ENCODE measurements around the gene VPREB3.

VPREB3 gene, protein sequence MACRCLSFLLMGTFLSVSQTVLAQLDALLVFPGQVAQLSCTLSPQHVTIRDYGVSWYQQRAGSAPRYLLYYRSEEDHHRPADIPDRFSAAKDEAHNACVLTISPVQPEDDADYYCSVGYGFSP

DNA sequence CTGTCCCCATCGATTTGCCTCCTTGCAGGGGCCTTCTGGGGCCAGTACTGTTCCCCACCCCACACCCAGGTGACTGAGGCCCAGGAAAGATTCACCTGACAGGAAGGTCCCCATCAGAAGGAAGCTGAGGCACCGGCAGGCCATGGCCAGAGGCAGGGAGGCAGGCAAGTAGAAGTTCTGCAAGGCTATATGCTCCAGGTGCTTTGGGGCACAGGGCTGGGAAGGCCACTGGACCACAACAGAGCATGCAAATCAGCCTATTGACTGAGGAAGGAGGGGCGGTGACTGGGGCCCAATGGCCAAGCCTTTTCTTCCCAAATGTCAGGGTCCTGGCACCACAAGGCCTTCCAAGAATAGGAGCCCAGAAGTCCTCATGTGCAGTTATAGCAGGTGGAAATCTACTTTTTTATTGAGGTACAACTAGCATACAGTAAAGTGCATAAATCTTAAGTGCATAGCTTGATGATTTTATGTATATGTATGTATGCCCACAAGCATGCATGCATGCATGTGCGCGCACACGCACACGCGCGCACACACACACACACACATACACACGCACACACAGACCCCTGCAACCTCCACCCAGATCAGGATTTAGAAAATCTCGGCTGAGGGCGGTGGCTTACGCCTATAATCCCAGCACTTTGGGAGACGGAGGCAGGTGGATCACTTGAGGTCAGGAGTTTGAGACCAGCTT, at the start of gene VPREB3:
Gene VPREB3, minus strand, starts transcription at position 206 of the 700 bp plus-strand sequence. Its CDS starts 62 bp downstream, at position 144.
- H3K27me3 ChIP-seq (ENCODE audit: control insufficient read depth, insufficient read depth, low read length): no peaks in the 10 kb centered on the region
- H3K9ac ChIP-seq (ENCODE audit: low read length): no peak within 1 kb of the TSS
- H3K9me3 ChIP-seq (ENCODE audit: control insufficient read depth, low read length): no peaks in the 10 kb centered on the region
- H3K36me3 ChIP-seq (ENCODE audit: control insufficient read depth, insufficient read depth, low read length): no peaks in the 10 kb centered on the region
- peaks cover 18% of the 10 kb centered on the region for H3K4me1 ChIP-seq (ENCODE audit: control insufficient read depth, insufficient read depth, low read length)
- no peak within 1 kb of the TSS for H3K4me3 ChIP-seq (ENCODE audit: low read length)

DNA sequence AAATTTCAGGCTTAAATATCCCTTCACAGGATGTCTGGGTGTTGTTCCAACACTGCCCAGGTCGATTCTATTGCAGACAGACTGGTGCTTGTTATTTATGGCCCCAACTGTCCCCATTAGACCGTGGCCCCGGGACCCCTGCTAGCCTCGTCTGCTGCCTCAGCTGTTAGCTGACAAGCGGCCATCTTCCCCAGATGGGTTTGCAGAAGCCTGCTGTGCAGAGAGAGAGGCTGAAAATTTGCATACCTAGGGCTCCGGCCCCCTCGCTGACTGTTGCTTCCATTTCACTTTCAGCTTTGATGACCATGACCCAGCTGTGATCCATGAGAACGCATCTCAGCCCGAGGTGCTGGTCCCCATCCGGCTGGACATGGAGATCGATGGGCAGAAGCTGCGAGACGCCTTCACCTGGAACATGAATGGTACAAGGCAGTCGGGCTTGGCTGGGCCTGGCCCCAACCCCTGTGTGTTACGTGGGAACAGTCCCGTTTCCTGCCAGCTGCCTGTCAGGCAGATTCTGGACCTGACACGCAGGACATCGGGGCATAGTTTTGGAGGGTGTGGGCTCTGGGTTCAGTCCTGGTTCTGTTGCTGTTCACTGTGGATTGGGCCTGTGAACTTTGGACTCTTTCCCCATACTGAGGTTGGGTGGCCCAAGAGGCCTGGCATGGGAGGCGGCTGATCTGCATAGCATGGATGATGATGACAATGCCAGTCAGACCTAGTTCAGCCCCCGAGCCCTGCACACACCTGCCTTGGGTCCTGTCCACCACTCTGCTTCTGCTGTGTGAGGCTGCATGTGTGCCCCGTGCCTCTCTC, 49.0 kb upstream of the VPREB3 start:
- H3K27me3 ChIP-seq (ENCODE audit: control insufficient read depth, insufficient read depth, low read length): no peaks in the 10 kb centered on the region
- H3K36me3 ChIP-seq (ENCODE audit: control insufficient read depth, insufficient read depth, low read length): no peaks in the 10 kb centered on the region
- no peak overlapping the region for H3K9ac ChIP-seq (ENCODE audit: low read length)
- H3K4me1 ChIP-seq (ENCODE audit: control insufficient read depth, insufficient read depth, low read length): no peaks in the 10 kb centered on the region
- no peak overlapping the region for H3K4me3 ChIP-seq (ENCODE audit: low read length)
- H3K9me3 ChIP-seq (ENCODE audit: control insufficient read depth, low read length): no peaks in the 10 kb centered on the region

DNA sequence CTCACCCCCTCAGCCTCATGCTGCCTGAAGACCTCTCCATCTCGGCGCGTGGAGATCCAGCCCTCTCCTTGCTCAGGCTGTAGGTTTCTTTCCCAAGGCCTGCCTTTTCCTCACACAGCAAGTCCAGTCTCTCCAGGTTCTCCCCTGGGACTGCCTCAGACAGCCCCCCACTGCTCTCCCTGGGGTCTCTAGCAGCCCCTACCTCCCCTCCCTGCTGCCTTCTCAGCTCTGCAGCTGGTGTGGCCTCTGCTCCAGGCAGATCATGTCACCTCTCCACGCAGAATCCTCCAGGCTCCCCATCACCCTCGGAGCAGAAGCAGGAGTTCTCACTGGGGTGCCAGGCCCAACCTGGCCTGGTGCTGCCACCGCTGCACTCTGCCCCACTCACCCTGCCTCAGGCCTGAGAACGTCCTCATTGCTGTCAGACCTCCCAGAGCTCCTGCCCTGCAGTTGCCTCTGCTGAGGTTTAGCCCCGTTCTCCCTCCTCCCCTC, 47.7 kb upstream of the VPREB3 start:
- Histone ChIP-seq H3K4me3 (ENCODE audit: low read length) (no peak overlapping the region), H3K27me3 (ENCODE audit: control insufficient read depth, insufficient read depth, low read length) (no peaks in the 10 kb centered on the region), H3K9me3 (ENCODE audit: control insufficient read depth, low read length) (no peaks in the 10 kb centered on the region), H3K4me1 (ENCODE audit: control insufficient read depth, insufficient read depth, low read length) (no peaks in the 10 kb centered on the region), H3K36me3 (ENCODE audit: control insufficient read depth, insufficient read depth, low read length) (peaks cover 5% of the 10 kb centered on the region), H3K9ac (ENCODE audit: low read length) (no peak overlapping the region)

DNA sequence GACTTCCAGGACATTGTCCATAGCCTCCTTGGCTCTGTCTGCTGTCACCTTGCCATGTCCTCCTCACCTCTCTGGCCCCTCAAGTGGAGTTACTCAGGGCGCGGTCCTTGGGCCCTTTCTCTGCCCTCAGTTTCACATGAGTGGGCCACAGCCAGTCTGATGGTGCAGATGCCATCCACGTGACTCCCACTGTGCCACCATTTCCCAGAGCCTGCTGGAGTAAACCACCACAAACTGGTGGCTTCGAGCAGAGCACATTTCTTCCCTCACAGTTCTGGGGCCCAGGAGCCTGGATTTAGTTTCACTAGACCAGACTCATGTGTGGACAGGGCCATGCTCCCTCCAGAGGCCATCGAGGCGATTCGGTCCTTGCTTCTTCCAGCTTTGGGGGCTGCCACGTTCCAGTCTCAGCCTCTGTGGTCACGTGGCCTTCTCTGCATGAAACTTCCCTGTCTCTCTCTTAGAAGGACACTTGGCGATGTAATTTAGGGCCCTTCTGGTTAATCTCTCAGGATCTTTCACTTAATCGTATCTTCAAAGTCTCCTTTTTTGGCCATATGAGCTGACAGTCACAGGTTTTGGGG, 47.1 kb upstream of the VPREB3 start:
- H3K4me1 ChIP-seq (ENCODE audit: control insufficient read depth, insufficient read depth, low read length): no peaks in the 10 kb centered on the region
- peaks cover 5% of the 10 kb centered on the region for H3K36me3 ChIP-seq (ENCODE audit: control insufficient read depth, insufficient read depth, low read length)
- no peak overlapping the region for H3K9ac ChIP-seq (ENCODE audit: low read length)
- H3K9me3 ChIP-seq (ENCODE audit: control insufficient read depth, low read length): no peaks in the 10 kb centered on the region
- H3K27me3 ChIP-seq (ENCODE audit: control insufficient read depth, insufficient read depth, low read length): no peaks in the 10 kb centered on the region
- no peak overlapping the region for H3K4me3 ChIP-seq (ENCODE audit: low read length)

DNA sequence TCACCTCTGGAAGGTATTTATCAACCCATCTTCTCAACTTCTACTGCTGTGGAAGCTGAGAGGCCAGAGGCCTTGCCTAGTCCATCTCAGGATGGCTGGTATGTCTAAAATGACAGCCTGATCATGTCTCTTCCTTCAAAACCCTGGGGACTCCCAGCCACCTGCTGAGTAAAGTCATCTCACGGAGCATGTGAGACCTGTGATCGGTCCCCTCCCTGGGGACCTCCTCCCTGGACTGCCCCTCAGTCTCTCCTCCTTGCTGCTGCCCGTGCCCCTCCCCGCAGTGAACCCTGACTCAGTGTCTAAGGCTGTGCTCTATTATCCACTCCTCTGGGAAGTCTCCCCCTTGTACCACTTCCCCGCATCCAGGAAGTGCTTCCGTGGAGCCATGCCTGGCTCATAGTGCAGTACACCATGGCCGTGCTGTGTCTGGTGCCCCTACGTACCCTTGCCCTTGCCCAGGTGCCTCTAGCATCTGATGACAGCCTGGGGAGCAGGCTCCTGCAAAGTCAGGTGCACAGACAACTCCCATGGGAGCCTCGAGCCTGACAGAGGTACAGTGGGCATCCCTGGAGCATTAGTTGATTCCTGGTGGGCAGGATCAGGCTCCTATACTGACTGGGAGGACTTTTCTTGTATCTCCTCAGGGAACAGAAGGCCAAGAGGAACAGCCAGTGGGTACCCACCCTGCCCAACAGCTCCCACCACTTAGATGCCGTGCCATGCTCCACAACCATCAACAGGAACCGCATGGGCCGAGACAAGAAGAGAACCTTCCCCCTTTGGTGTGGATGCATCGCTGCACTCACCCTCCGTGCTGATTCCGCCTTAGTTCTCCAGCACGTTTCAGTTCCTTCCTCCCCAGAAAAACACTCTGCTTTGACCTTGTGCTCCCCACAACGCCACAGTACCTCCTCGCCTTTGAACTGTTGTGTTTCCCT, 46.3 kb upstream of the VPREB3 start:
- no peaks in the 10 kb centered on the region for H3K9me3 ChIP-seq (ENCODE audit: control insufficient read depth, low read length)
- H3K9ac ChIP-seq (ENCODE audit: low read length): no peak overlapping the region
- peaks cover 5% of the 10 kb centered on the region for H3K36me3 ChIP-seq (ENCODE audit: control insufficient read depth, insufficient read depth, low read length)
- H3K4me3 ChIP-seq (ENCODE audit: low read length): no peak overlapping the region
- no peaks in the 10 kb centered on the region for H3K4me1 ChIP-seq (ENCODE audit: control insufficient read depth, insufficient read depth, low read length)
- H3K27me3 ChIP-seq (ENCODE audit: control insufficient read depth, insufficient read depth, low read length): no peaks in the 10 kb centered on the region

DNA sequence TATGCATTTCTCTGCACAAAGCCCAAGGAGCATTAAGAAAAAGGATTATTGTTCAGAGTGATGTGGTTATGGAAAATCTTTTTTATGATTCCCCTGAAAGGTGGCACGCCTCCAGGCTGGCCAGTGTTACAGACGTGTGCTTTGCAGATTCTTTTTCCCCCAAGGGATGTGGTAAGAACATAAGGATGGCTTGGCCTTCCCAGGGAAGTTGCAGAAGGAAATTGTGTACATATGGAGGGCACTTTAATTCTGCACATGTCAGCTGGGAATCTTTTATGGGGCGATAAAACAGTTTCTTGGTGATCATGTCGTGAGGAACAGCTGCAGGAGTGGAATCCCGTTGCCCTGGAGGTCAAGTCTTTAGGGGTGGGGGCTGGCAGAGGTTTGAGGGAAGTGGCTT, 42.2 kb upstream of the VPREB3 start:
- Histone ChIP-seq H3K9me3 (ENCODE audit: control insufficient read depth, low read length) (no peaks in the 10 kb centered on the region), H3K9ac (ENCODE audit: low read length) (no peak overlapping the region), H3K4me1 (ENCODE audit: control insufficient read depth, insufficient read depth, low read length) (no peaks in the 10 kb centered on the region), H3K4me3 (ENCODE audit: low read length) (no peak overlapping the region), H3K27me3 (ENCODE audit: control insufficient read depth, insufficient read depth, low read length) (no peaks in the 10 kb centered on the region), H3K36me3 (ENCODE audit: control insufficient read depth, insufficient read depth, low read length) (peaks cover 5% of the 10 kb centered on the region)

DNA sequence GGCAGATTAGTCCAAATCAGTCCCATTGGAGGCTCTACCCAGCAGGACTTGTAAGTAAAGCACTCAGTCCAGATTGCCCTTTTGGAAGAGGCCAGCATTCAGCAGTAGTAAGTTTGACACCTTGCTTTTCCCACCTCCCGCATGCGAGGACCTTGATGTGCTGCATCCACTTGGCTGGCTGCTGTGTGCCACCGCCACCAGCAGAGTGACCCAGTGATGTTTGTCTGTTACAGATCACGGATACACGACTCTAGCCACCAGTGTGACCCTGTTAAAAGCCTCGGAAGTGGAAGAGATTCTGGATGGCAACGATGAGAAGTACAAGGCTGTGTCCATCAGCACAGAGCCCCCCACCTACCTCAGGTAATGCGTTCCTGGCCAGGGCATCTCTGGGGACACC, 39.1 kb upstream of the VPREB3 start:
- no peak overlapping the region for H3K9ac ChIP-seq (ENCODE audit: low read length)
- H3K4me1 ChIP-seq (ENCODE audit: control insufficient read depth, insufficient read depth, low read length): peaks cover 4% of the 10 kb centered on the region
- H3K36me3 ChIP-seq (ENCODE audit: control insufficient read depth, insufficient read depth, low read length): peaks cover 5% of the 10 kb centered on the region

DNA sequence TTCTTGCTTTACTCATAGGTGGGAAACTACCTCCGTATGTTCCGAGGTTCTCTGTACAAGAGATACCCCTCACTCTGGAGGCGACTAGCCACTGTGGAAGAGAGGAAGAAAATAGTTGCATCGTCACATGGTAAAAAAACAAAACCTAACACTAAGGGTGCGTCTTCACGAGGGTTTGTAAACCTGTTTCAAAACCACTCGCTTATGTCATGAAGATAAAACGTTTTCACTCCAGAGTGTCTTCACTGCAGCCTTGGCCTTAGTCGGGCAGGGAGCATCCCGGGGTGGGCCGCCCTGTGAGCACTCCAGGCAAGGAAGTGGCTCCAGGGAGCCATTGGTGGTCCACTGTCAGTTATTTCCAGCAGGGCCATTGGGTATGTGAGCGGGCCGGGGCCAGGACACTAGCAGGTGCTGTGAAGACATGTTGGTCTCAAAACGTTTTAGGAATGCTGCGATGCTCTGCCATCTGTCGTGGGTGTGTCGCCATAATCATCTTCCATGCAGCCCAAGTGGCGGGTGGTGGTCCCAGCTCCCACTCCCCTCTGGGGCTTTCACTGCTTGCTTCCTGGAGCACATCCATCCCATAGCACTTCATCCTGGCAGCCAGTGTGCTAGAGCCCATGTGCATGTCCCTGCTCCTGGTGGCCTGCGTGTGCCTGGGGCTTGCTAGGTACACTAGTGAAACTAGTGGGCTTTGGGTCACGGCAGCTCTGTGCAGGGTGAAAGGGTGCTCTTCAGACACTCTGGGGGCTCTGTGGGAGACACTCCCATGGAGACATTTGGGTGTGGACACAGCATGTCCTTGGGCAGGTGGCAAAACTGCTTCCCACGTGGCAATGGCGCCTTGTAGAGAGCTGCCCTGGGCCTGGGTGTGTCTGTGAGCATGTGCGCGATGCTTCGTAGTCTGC, 37.8 kb upstream of the VPREB3 start:
- no peak overlapping the region for H3K9ac ChIP-seq (ENCODE audit: low read length)
- H3K27me3 ChIP-seq (ENCODE audit: control insufficient read depth, insufficient read depth, low read length): no peaks in the 10 kb centered on the region
- H3K4me1 ChIP-seq (ENCODE audit: control insufficient read depth, insufficient read depth, low read length): peaks cover 10% of the 10 kb centered on the region
- no peaks in the 10 kb centered on the region for H3K36me3 ChIP-seq (ENCODE audit: control insufficient read depth, insufficient read depth, low read length)
- no peaks in the 10 kb centered on the region for H3K9me3 ChIP-seq (ENCODE audit: control insufficient read depth, low read length)
- H3K4me3 ChIP-seq (ENCODE audit: low read length): no peak overlapping the region

More for the DNA sequence above, 39.1 kb upstream of the VPREB3 start:
- Histone ChIP-seq H3K9me3 (ENCODE audit: control insufficient read depth, low read length) (no peaks in the 10 kb centered on the region), H3K27me3 (ENCODE audit: control insufficient read depth, insufficient read depth, low read length) (no peaks in the 10 kb centered on the region), H3K4me3 (ENCODE audit: low read length) (no peak overlapping the region)

DNA sequence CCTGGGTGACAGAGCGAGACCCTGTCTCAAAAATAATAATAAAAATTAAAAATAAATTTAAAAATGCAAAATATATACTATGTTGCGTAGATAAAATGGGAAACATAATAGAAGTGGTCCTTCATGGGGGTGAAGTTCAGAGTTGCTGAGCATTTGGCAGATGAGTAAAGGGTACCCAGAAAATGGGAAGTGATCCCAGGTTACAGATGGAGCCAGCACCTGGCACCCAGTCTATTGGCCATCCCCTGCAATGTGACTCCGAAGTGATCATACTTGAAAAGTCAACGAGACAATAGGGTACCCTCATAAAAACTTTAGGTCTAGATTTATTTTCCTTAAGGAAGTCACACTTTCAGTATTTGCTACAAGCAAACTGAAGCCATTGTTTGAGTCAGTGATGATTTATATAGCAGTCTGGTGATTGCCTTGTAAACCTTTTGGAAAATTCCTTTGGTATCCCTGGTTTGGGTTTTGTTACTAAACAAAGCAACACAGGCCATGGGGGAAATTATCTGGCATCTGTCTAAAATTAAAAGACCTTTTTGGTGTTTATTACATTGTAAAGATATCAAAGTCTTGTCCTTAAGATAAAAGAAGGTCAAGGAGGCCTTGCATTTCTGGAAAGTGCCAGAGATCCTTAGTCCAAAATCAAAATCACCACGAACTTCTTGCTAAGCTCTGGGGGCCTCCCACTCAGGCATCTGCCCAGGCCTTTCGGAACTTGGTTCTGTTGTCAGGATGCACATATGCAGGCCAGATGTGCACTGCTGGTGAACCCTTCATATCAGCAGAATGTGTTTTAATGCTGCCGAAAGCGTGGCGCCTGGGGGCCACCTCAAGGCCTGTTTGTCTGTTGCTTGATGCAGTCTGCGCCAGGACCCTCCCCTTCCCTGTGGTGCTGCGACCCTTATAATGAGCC, 36.9 kb upstream of the VPREB3 start:
- Histone ChIP-seq H3K4me3 (ENCODE audit: low read length) (no peak overlapping the region), H3K4me1 (ENCODE audit: control insufficient read depth, insufficient read depth, low read length) (peaks cover 16% of the 10 kb centered on the region), H3K9me3 (ENCODE audit: control insufficient read depth, low read length) (no peaks in the 10 kb centered on the region), H3K36me3 (ENCODE audit: control insufficient read depth, insufficient read depth, low read length) (no peaks in the 10 kb centered on the region), H3K27me3 (ENCODE audit: control insufficient read depth, insufficient read depth, low read length) (no peaks in the 10 kb centered on the region), H3K9ac (ENCODE audit: low read length) (no peak overlapping the region)

DNA sequence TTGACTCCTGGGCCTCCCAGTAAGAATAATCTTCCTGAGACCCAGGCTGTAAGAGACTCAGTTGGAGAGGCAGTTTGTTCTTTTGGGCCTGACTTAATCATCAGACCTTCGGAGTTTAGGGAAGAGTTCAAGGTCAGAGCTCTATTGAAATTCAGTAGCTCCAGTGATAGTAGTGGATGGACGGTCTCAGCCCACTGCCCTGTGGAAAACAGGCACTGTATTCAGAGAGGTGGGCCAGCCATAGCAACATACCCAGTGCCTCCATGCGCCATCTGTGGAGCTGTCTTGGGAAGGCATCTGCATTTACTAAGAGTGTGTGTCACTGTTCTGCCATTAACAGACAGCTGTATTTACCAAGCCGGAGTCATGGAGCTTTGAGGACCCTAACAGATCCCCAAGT, 35.4 kb upstream of the VPREB3 start:
- no peak overlapping the region for H3K9ac ChIP-seq (ENCODE audit: low read length)
- H3K4me1 ChIP-seq (ENCODE audit: control insufficient read depth, insufficient read depth, low read length): peaks cover 17% of the 10 kb centered on the region
- H3K4me3 ChIP-seq (ENCODE audit: low read length): no peak overlapping the region

More for the DNA sequence above, 35.4 kb upstream of the VPREB3 start:
- Histone ChIP-seq H3K27me3 (ENCODE audit: control insufficient read depth, insufficient read depth, low read length) (no peaks in the 10 kb centered on the region), H3K36me3 (ENCODE audit: control insufficient read depth, insufficient read depth, low read length) (no peaks in the 10 kb centered on the region), H3K9me3 (ENCODE audit: control insufficient read depth, low read length) (no peaks in the 10 kb centered on the region)
